Neural progenitor cell (in vitro differentiated cells): ENCODE results near the gene KLC1.

Source experiments
- CTCF ChIP-seq: fragments of 200-600 bp; sonication (generic); IDR thresholded peaks from 2 replicates; pipeline ENCODE4 v1.5.1; 2017; ENCODE audit warnings: antibody characterized with exemption, mild to moderate bottlenecking
- EZH2 ChIP-seq: fragments of 200-600 bp; sonication (generic); IDR thresholded peaks from 2 replicates; pipeline ENCODE4 v1.6.1; 2017; ENCODE audit warnings: antibody characterized with exemption, mild to moderate bottlenecking, moderate library complexity
- EZH2phosphoT487 ChIP-seq: fragments of 200-600 bp; sonication (generic); IDR thresholded peaks from 2 replicates; pipeline ENCODE4 v1.6.1; 2017; ENCODE audit warnings: antibody characterized with exemption

- TF ChIP-seq CTCF (no peak), EZH2 (no peak), EZH2phosphoT487 (no peak)
Measured at GRCh38 chr14:103581954-103582703, 46.9 kb upstream of the KLC1 start.
